H9 (cell line): Measurements from ENCODE around the gene BACH1. TPM values are rescaled to one million over a fixed set of nuclear protein-coding genes. Genes with fewer than 3 reads are reported as not detected.

Source experiments
- DNase-seq: peaks from one replicate; pipeline ENCODE4 v3.0.0-alpha.2; 2017
- H2AFZ ChIP-seq: one replicate; pipeline ENCODE4 v1.6.1; 2013; ENCODE audit warnings: mild to moderate bottlenecking, low read length, control low read depth, moderate library complexity
- H2AK5ac ChIP-seq: 2 replicates; pipeline ENCODE4 v1.6.1; 2013; ENCODE audit warnings: low read length, control low read depth, mixed read lengths; ENCODE audit not compliant: insufficient read length
- H2BK120ac ChIP-seq: one replicate; pipeline ENCODE4 v1.6.1; 2013; ENCODE audit warnings: low read depth, mild to moderate bottlenecking, low read length, control low read depth, inconsistent platforms; ENCODE audit not compliant: poor library complexity, severe bottlenecking
- H2BK12ac ChIP-seq: 2 replicates; pipeline ENCODE4 v1.6.1; 2013; ENCODE audit warnings: low read length, control low read depth, mixed read lengths, low read depth; ENCODE audit not compliant: insufficient read length
- H2BK15ac ChIP-seq: 2 replicates; pipeline ENCODE4 v1.6.1; 2013; ENCODE audit warnings: low read depth, low read length, control low read depth
- H2BK20ac ChIP-seq: one replicate; pipeline ENCODE4 v1.6.1; 2013; ENCODE audit warnings: low read depth, mild to moderate bottlenecking, low read length, control low read depth, inconsistent platforms; ENCODE audit not compliant: poor library complexity, severe bottlenecking
- H2BK5ac ChIP-seq: 2 replicates; pipeline ENCODE4 v1.6.1; 2013; ENCODE audit warnings: low read length, control low read depth, mixed read lengths; ENCODE audit not compliant: insufficient read length
- H3K14ac ChIP-seq: 2 replicates; pipeline ENCODE4 v1.6.1; 2013; ENCODE audit warnings: low read length, control low read depth; ENCODE audit not compliant: insufficient read depth
- H3K18ac ChIP-seq: 2 replicates; pipeline ENCODE4 v1.6.1; 2013; ENCODE audit warnings: low read depth, mild to moderate bottlenecking, mixed read lengths, low read length, control low read depth; ENCODE audit not compliant: insufficient read length
- H3K23ac ChIP-seq: 2 replicates; pipeline ENCODE4 v1.6.1; 2013; ENCODE audit warnings: low read length, control low read depth, mixed read lengths, low read depth; ENCODE audit not compliant: insufficient read length
- H3K23me2 ChIP-seq: 2 replicates; pipeline ENCODE4 v1.6.1; 2013; ENCODE audit warnings: low read depth, mild to moderate bottlenecking, mixed read lengths, low read length, control low read depth; ENCODE audit not compliant: insufficient read length, poor library complexity, severe bottlenecking
- H3K27ac ChIP-seq: 2 replicates; pipeline ENCODE4 v1.5.1; 2013; ENCODE audit warnings: low read length, control low read depth, mixed read lengths, low read depth; ENCODE audit not compliant: insufficient read length
- H3K27me3 ChIP-seq: 2 replicates; pipeline ENCODE4 v1.6.1; 2013; ENCODE audit warnings: low read length, control low read depth, inconsistent platforms; ENCODE audit not compliant: insufficient read depth
- H3K4ac ChIP-seq: 2 replicates; pipeline ENCODE4 v1.6.1; 2013; ENCODE audit warnings: low read depth, mild to moderate bottlenecking, control low read depth, inconsistent platforms, low read length, moderate library complexity
- H3K4me1 ChIP-seq: 2 replicates; pipeline ENCODE4 v1.6.1; 2013; ENCODE audit warnings: low read length, control low read depth, inconsistent platforms; ENCODE audit not compliant: insufficient read depth
- H3K4me2 ChIP-seq: 2 replicates; pipeline ENCODE4 v1.6.1; 2013; ENCODE audit warnings: low read length, control low read depth, mixed read lengths; ENCODE audit not compliant: insufficient read length, insufficient read depth
- H3K56ac ChIP-seq: 2 replicates; pipeline ENCODE4 v1.6.1; 2013; ENCODE audit warnings: low read depth, mild to moderate bottlenecking, mixed read lengths, low read length, control low read depth; ENCODE audit not compliant: insufficient read length
- H3K79me1 ChIP-seq: 2 replicates; pipeline ENCODE4 v1.6.1; 2013; ENCODE audit warnings: low read depth, mild to moderate bottlenecking, moderate library complexity, low read length, control low read depth, inconsistent platforms; ENCODE audit not compliant: insufficient read depth, poor library complexity, severe bottlenecking
- H3K79me2 ChIP-seq: 2 replicates; pipeline ENCODE4 v1.6.1; 2013; ENCODE audit warnings: low read length, control low read depth, inconsistent platforms; ENCODE audit not compliant: insufficient read depth
- H3K9ac ChIP-seq: 2 replicates; pipeline ENCODE4 v1.6.1; 2013; ENCODE audit warnings: low read length, control low read depth, mixed read lengths; ENCODE audit not compliant: insufficient read length; ENCODE audit errors: extremely low read depth
- H3K9me3 ChIP-seq: one replicate; pipeline ENCODE4 v1.6.1; 2013; ENCODE audit warnings: low read depth, low read length, inconsistent platforms; ENCODE audit not compliant: control insufficient read depth
- H3T11ph ChIP-seq: one replicate; pipeline ENCODE4 v1.6.1; 2013; ENCODE audit warnings: mild to moderate bottlenecking, low read length, control low read depth, inconsistent platforms
- H4K20me1 ChIP-seq: one replicate; pipeline ENCODE4 v1.6.1; 2013; ENCODE audit not compliant: control insufficient read depth, insufficient read length, insufficient read depth
- H4K5ac ChIP-seq: 2 replicates; pipeline ENCODE4 v1.6.1; 2013; ENCODE audit warnings: low read depth, mild to moderate bottlenecking, mixed read lengths, low read length, control low read depth; ENCODE audit not compliant: insufficient read length
- H4K8ac ChIP-seq: replicated peaks from 2 replicates; pipeline ENCODE4 v1.6.1; 2013; ENCODE audit warnings: low read length, control low read depth, mixed read lengths, low read depth; ENCODE audit not compliant: insufficient read length
- H4K91ac ChIP-seq: 2 replicates; pipeline ENCODE4 v1.6.1; 2013; ENCODE audit warnings: low read depth, mild to moderate bottlenecking, moderate library complexity, mixed read lengths, low read length, control low read depth; ENCODE audit not compliant: insufficient read length
- H3K27ac Mint-ChIP-seq, 3 experiments: 2 replicates in 2 of 3; 3 replicates in 1 of 3; pipeline ENCODE4 v1.8.0; 2020 to 2021; ENCODE audit warnings: mixed read lengths in 3 of 3, mild to moderate bottlenecking in 1 of 3, moderate library complexity in 1 of 3
- H3K27me3 Mint-ChIP-seq: 2 replicates; pipeline ENCODE4 v1.8.0; 2021; ENCODE audit warnings: low read depth, mild to moderate bottlenecking, moderate library complexity, mixed read lengths
- H3K36me3 Mint-ChIP-seq, 3 experiments: 2 replicates in 2 of 3; 3 replicates in 1 of 3; pipeline ENCODE4 v1.8.0; 2020 to 2021; ENCODE audit warnings: low read depth in 3 of 3, mixed read lengths in 3 of 3; ENCODE audit not compliant: insufficient read depth in 1 of 3
- H3K4me1 Mint-ChIP-seq, 2 experiments: 2 replicates each; pipeline ENCODE4 v1.8.0; 2020; ENCODE audit warnings: mixed read lengths in 2 of 2
- H3K4me3 Mint-ChIP-seq, 2 experiments: 2 replicates in 1 of 2; 3 replicates in 1 of 2; pipeline ENCODE4 v1.8.0; 2020 to 2021; ENCODE audit warnings: mild to moderate bottlenecking in 2 of 2, mixed read lengths in 2 of 2, moderate library complexity in 1 of 2
- H3K9me3 Mint-ChIP-seq, 2 experiments: 2 replicates in 1 of 2; 3 replicates in 1 of 2; pipeline ENCODE4 v1.8.0; 2020; ENCODE audit warnings: mild to moderate bottlenecking in 2 of 2, mixed read lengths in 2 of 2, moderate library complexity in 1 of 2
- CTCF ChIP-seq: fragments of 200-600 bp; sonication (generic); conservative IDR thresholded peaks from 3 replicates; pipeline ENCODE4 v1.8.0; 2021; ENCODE audit warnings: antibody characterized with exemption, mild to moderate bottlenecking
- WGBS: extraction: QIAGEN DNeasy Blood & Tissue Kit; methylation state at CpG from one replicate; pipeline ENCODE4 v1.1.7; 2013; ENCODE audit warnings: missing lambda C conversion rate, low lambda C conversion rate, mixed read lengths; ENCODE audit not compliant: insufficient read length; ENCODE audit errors: extremely low coverage; 5-methylcytosine and 5-hydroxymethylcytosine counted together
- total RNA-seq: library from RNA; stranded (reverse); gene quantifications from 2 replicates; pipeline ENCODE4 v1.2.1, GENCODE V29; 2021

The BACH1 gene
- total RNA-seq, 1 experiment from 2014 or later: 42.4 TPM

GRCh38 chr21:29297483-29298347, 1.0 kb upstream of the BACH1 start:
- Histone ChIP-seq H4K8ac (no peak overlapping the region), H3K14ac (no peak overlapping the region), H3K79me2 (peaks cover 13% of the 10 kb centered on the region; the same call in 1 of the 2 replicates), H3K9ac (no peak overlapping the region), H2BK12ac (no peak overlapping the region), H2BK5ac (no peak overlapping the region), H3K23ac (no peak overlapping the region), H3K27me3 (no peaks in the 10 kb centered on the region; the same call in 1 of the 2 replicates), H3K79me1 (no peaks in the 10 kb centered on the region), H2AFZ (no peak overlapping the region), H3K9me3 (no peaks in the 10 kb centered on the region), H3K56ac (no peak overlapping the region), H4K91ac (no peak overlapping the region), H2BK15ac (no peak overlapping the region), H4K20me1 (no peaks in the 10 kb centered on the region), H3K4me1 (no peaks in the 10 kb centered on the region), H3K18ac (no peak overlapping the region), H3K4me2 (peak overlapping the region; percentile 44), H2BK120ac (no peak overlapping the region), H4K5ac (no peak overlapping the region), H3T11ph (no peak overlapping the region), H2BK20ac (no peak overlapping the region), H2AK5ac (no peak overlapping the region), H3K23me2 (peaks cover 15% of the 10 kb centered on the region), H3K27ac (no peak overlapping the region), H3K4ac (no peak overlapping the region)
- WGBS: no CpG with 5 or more reads among the region's 27 CpGs
- Mint-ChIP-seq H3K27me3 (peaks cover 20% of the 10 kb centered on the region), H3K9me3 (peaks cover 2 to 10% of the 10 kb centered on the region in 2 experiments; a peak in 2 of 5 replicates), H3K36me3 (peaks cover 0 to 10% (median 5%) of the 10 kb centered on the region in 3 experiments; a peak in 3 of 7 replicates), H3K4me3 (peak overlapping the region; percentile 67 to 82), H3K27ac (no peak overlapping the region; a peak in 1 of 7 replicates), H3K4me1 (peaks cover 29 to 36% of the 10 kb centered on the region in 2 experiments)
- TF ChIP-seq CTCF: no peak
- no peak for DNase-seq
